ACC112 (cell line): Measurements from ENCODE around the gene THUMPD3.

Experiments used
- H2AFZ ChIP-seq: fragments of 200-600 bp; sonication (generic); one replicate; pipeline ENCODE4 v1.6.0; 2017; ENCODE audit warnings: antibody characterized with exemption, low read length; ENCODE audit not compliant: unreplicated experiment
- H3K27ac ChIP-seq: fragments of 200-600 bp; sonication (generic); 2 replicates; pipeline ENCODE4 v1.5.1; 2014; ENCODE audit warnings: low read depth, mild to moderate bottlenecking, antibody characterized with exemption, low read length, moderate library complexity
- H3K27me3 ChIP-seq: fragments of 200-600 bp; sonication (generic); 2 replicates; pipeline ENCODE4 v1.6.1; 2014; ENCODE audit warnings: mild to moderate bottlenecking, antibody characterized with exemption, low read length, moderate library complexity, mixed read lengths; ENCODE audit not compliant: insufficient read depth
- H3K36me3 ChIP-seq: fragments of 200-600 bp; sonication (generic); 2 replicates; pipeline ENCODE4 v1.6.1; 2016; ENCODE audit warnings: mild to moderate bottlenecking, antibody characterized with exemption, low read length, moderate library complexity, mixed read lengths; ENCODE audit not compliant: insufficient read depth
- H3K4me1 ChIP-seq: fragments of 200-600 bp; sonication (generic); one replicate; pipeline ENCODE4 v1.6.1; 2016; ENCODE audit warnings: low read length, mixed read lengths; ENCODE audit not compliant: insufficient read depth, unreplicated experiment, control insufficient read depth
- H3K4me3 ChIP-seq: fragments of 200-600 bp; sonication (generic); 2 replicates; pipeline ENCODE4 v1.5.1; 2014; ENCODE audit warnings: mild to moderate bottlenecking, low read depth, low read length
- H3K79me2 ChIP-seq: fragments of 200-600 bp; sonication (generic); one replicate; pipeline ENCODE4 v1.6.0; 2016; ENCODE audit warnings: low read length; ENCODE audit not compliant: control insufficient read depth, unreplicated experiment, insufficient read depth

Gene THUMPD3

DNA sequence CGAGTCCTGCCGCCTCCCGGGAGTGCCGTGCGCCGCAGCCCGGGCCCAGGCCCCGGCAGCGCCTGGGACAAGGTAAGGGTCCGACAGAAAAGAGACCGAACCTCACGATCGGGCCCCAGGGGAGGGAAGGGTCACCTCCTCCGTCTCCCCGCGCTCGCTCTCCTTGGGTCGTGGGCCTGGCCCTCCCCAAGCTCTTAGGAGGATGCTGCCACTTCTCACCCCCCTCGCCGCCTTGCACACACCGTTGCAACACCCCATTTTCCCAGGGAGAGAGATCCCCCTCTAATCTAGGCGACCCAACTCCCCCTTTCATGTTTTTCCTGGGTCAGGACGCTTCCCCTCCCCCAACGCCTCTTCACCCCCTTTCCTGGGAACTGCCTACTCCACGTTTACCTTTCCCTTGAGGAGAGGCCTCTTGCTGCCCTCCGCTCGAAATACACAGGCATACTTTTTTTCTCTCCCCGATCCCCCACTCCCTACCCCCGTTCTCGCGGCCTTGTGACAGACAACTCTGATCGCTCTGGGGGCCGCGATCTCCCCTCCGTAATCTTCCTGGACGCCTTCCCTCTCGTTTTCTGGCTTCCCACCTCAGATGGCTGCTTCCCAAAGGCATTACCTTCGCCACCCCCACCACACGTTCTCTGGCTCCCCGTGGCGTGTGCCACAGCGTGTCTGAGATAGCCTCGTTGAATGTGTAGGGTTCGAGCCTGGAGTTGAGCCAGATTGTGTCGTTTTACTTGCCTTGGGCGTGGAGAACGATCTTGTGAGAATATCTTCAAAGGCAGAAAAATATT, 35.2 kb downstream of the THUMPD3 start:
- peak overlapping the region; percentile 95 for H3K27ac ChIP-seq
- peaks cover 85% of the 10 kb centered on the region for H3K79me2 ChIP-seq
- H2AFZ ChIP-seq = no peak overlapping the region
- no peaks in the 10 kb centered on the region for H3K27me3 ChIP-seq
- peak overlapping the region; percentile 96 for H3K4me3 ChIP-seq
- H3K36me3 ChIP-seq = peaks cover 16% of the 10 kb centered on the region
- peaks cover 42% of the 10 kb centered on the region for H3K4me1 ChIP-seq

DNA sequence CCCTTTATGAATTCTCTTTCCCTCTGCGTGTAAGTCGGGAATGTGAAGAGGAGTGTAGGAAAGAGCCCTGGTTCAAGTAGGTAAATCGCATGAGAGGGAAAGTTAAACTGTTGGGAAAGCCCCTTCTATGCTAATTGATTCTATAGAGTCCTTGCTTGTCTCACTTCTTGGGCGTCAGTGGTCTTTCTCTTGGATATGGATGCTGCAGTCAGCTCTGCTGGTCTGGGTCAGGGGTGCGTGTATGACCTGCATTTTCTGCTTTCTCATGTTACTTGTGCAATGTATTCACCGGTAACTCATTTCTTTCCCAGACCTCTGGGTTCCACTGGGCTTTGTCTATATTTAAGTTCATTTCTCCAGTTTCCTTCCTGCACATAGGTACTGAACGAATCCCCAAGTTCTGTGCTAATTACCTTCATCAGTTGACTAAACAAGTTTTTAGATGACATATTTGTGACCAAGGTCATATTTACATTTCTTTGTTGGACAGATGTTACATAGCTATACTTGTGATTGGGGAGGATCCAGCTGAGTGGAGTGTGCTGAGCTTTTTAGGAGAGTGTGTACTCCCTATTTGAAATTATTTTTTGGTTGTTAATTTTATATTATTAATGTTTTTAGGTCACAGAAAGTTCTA, 36.0 kb downstream of the THUMPD3 start:
- Histone ChIP-seq H3K27ac (peak overlapping the region; percentile 95), H3K36me3 (peaks cover 9% of the 10 kb centered on the region), H3K27me3 (no peaks in the 10 kb centered on the region), H2AFZ (no peak overlapping the region), H3K4me3 (peak overlapping the region; percentile 96), H3K4me1 (peaks cover 43% of the 10 kb centered on the region), H3K79me2 (peaks cover 85% of the 10 kb centered on the region)

DNA sequence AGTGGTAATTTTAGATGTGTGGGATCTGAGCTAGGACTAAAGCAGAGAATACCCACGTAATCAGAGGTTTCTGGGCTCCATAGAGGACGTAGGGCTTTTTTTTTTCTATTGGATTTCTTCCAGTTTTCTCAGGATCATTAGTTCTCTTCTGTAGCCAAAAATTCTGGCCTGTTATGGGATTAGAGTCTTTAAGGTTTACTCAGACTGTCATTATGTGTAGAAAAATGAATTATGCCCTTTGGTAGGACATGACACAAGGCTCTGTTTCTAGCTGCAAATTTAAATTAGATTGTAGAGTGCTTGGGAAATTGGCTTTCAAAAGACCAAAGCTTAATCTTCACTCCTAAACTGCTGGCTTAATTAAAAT, 36.5 kb downstream of the THUMPD3 start:
- peaks cover 85% of the 10 kb centered on the region for H3K79me2 ChIP-seq
- no peaks in the 10 kb centered on the region for H3K27me3 ChIP-seq
- peaks cover 4% of the 10 kb centered on the region; the same call in 1 of the 2 replicates for H3K36me3 ChIP-seq
- H3K4me3 ChIP-seq = peak overlapping the region; percentile 96
- H3K27ac ChIP-seq = peak overlapping the region; percentile 95
- peaks cover 44% of the 10 kb centered on the region for H3K4me1 ChIP-seq
- no peak overlapping the region for H2AFZ ChIP-seq

DNA sequence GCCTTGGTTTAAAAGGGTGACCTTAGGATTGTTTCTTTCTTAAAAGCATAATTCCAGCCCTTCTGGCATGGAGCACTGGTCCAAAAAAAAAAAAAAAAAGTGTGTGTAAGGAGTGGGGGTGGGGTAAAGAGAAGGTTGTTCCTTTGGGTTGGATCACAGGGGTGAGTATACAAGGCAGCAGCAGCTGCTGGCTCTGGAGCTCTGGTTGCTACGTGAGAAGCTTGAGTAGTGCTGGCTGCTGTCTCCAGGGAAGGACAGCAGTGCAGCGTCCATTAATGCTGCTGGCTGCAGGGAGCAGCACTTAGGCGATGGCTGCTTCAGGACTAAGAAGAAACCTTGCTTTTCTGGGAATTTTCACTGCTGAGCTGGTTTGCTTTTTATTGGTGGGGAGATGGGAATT, 36.9 kb downstream of the THUMPD3 start:
- Histone ChIP-seq H3K27me3 (no peaks in the 10 kb centered on the region), H3K27ac (peak overlapping the region; percentile 95), H2AFZ (no peak overlapping the region), H3K4me1 (peaks cover 44% of the 10 kb centered on the region), H3K4me3 (peak overlapping the region; percentile 96), H3K79me2 (peaks cover 85% of the 10 kb centered on the region), H3K36me3 (no peaks in the 10 kb centered on the region)

DNA sequence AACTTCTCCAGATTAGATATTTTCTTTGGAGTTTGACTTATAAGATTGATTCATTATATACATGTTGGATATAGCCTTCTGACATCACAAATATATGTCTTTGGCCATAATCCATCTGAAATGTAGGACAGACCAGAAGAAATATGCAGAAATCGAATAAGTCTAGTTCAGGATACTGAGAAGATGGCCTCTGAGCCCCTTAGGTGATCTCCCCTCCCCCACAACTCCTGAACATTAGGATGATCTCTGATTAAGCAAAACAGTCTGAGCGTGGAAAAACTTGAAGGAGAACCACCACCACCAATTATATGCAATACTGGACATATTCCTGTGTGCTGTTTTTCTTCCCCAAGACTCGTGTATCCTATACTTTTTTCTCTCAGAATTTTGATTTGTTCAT, 37.8 kb downstream of the THUMPD3 start:
- Histone ChIP-seq H3K27ac (peak overlapping the region; percentile 34), H3K36me3 (no peaks in the 10 kb centered on the region), H3K27me3 (no peaks in the 10 kb centered on the region), H3K4me1 (peaks cover 41% of the 10 kb centered on the region), H3K79me2 (peaks cover 85% of the 10 kb centered on the region), H2AFZ (no peak overlapping the region), H3K4me3 (peak overlapping the region; percentile 96)

DNA sequence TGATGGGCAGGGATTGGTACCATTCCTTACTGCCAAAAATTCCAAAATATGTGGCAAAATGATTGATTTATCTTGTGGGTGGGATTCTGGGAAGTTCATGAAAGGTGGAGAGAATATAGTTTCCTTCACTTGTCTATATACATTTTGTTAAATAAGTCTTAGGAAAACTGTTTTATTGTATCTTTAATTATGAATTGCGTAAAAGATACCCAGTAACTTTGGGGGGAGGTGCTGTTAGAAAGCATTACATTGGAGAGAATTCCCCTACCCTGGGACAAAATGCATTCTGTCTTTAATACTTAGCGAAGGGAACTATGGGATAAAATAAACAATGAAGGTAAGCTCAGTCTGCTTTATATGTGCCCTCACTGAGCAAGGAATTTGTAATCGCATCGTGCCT, 39.1 kb downstream of the THUMPD3 start:
- Histone ChIP-seq H3K4me3 (peak overlapping the region; percentile 96), H3K27ac (peak overlapping the region; percentile 34; the same call in 1 of the 2 replicates), H3K36me3 (no peaks in the 10 kb centered on the region), H3K4me1 (peaks cover 41% of the 10 kb centered on the region), H2AFZ (no peak overlapping the region), H3K27me3 (no peaks in the 10 kb centered on the region), H3K79me2 (peaks cover 93% of the 10 kb centered on the region)

DNA sequence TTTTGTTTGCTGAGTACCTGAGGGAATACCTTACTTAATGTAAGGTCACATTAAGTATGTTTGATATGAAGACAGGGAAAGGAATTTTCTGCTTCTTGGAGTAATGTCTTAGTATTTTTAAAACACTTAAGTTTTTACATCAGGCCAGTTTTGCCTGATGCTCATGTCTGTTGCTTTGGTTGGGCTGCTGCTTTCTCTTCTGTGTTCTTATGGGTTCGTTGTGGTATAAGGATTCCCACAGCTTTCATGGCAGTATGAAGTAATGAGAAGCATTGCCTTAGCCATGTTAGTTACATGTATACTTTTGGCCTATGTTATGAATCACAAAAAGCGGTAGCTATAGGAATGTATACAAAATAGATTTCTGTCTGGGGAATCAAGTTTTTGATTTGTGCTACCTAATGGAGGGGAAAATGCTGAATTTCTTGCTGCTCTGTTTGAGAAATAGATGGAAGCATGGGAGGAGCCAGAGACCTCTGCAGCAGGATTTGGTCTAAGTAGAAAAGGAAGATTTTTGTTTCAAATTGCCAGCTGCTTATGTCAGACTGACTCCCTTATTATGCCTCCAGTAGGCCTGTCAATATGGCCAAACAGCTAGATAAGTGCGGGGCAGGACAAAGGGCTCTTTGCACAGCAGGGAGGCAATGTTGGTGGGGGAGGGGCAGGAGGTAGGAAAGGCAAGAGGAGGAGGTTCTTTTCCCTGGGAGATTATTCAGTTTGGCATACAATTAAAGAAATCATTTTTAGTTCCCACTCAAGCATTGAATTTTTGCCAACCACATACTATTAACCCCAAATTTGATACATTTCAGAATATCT, 39.8 kb downstream of the THUMPD3 start:
- peak overlapping the region; percentile 34; the same call in 1 of the 2 replicates for H3K27ac ChIP-seq
- H3K4me3 ChIP-seq = peak overlapping the region; percentile 96
- H3K36me3 ChIP-seq = no peaks in the 10 kb centered on the region
- no peak overlapping the region for H2AFZ ChIP-seq
- no peaks in the 10 kb centered on the region for H3K27me3 ChIP-seq
- peaks cover 100% of the 10 kb centered on the region for H3K79me2 ChIP-seq
- H3K4me1 ChIP-seq = peaks cover 41% of the 10 kb centered on the region

DNA sequence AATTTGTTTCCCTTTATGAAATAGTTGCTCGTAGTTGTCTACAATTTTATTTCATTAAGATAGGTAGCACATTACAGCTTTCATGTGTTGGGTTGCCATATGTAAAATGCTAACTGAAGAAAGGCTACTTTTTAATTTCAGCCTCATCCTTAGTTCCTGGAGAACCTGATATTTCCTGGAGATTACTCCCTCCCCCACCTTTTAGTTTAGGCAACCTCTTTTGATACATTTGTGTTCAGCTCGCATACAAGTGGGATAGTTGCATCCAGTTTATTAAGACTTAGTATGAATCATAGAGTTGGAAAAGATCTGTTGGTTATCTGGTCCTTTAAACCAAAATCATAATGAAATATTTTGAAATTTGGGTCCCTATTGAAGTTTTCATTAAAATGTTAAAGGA, 40.6 kb downstream of the THUMPD3 start:
- H3K27me3 ChIP-seq = no peaks in the 10 kb centered on the region
- peaks cover 100% of the 10 kb centered on the region for H3K79me2 ChIP-seq
- H3K36me3 ChIP-seq = no peaks in the 10 kb centered on the region
- H3K27ac ChIP-seq = no peak overlapping the region
- peaks cover 41% of the 10 kb centered on the region for H3K4me1 ChIP-seq
- no peak overlapping the region for H2AFZ ChIP-seq
- peak overlapping the region; percentile 96; the same call in 1 of the 2 replicates for H3K4me3 ChIP-seq

DNA sequence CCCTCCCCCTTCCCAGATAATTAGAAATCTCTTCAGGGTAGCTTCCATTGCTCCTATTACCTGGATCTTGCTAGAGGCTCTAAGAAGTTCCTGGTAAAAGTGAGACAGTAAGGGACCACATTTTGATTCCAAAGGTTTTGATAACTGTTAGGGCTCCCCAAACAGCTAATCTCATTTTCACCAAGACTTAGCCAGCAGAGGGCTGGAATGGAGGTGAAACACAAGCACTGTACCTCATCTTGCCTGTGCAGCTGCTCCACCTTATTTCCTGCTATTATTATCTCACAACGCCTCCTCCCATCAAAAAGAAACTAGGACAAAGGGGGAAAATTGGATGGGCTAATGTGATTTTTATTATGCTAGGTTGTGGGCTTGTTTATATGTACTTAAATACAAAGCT, 41.8 kb downstream of the THUMPD3 start:
- peaks cover 41% of the 10 kb centered on the region for H3K4me1 ChIP-seq
- no peak overlapping the region for H3K4me3 ChIP-seq
- H3K27ac ChIP-seq = no peak overlapping the region

DNA sequence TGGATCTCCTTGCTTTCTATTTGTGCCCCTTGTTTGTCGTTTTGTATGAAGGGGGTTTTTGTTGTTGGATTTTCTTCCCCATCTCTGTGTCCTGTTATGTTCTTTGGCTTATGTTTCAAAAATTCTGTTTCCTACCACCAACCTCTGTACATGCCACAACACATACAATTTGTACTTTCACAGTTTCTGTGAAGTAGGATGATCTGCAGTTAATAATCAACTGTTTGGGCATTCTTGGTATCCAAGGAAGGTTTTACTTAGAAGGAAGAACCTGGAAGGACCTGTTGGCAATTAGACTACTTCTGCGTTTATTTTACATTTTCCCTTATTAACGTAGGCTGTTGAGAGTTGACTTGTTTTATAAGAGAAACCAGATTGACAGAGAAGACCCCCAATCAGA, 42.9 kb downstream of the THUMPD3 start:
- Histone ChIP-seq H3K79me2 (peaks cover 99% of the 10 kb centered on the region), H3K27ac (no peak overlapping the region), H3K36me3 (peaks cover 7% of the 10 kb centered on the region), H3K27me3 (no peaks in the 10 kb centered on the region), H3K4me1 (peaks cover 38% of the 10 kb centered on the region), H2AFZ (no peak overlapping the region), H3K4me3 (no peak overlapping the region)

More for the DNA sequence above, 41.8 kb downstream of the THUMPD3 start:
- H3K36me3 ChIP-seq = peaks cover 7% of the 10 kb centered on the region
- no peak overlapping the region for H2AFZ ChIP-seq
- H3K79me2 ChIP-seq = peaks cover 99% of the 10 kb centered on the region
- no peaks in the 10 kb centered on the region for H3K27me3 ChIP-seq
